HUES64 (cell line): Measurements from ENCODE around the gene KRTAP23-1.

Experiments
- H3K27ac ChIP-seq: 2 replicates; pipeline ENCODE4 v1.7.0; 2013; ENCODE audit warnings: low read depth, low read length, inconsistent platforms
- H3K27me3 ChIP-seq: 2 replicates; pipeline ENCODE4 v1.6.1; 2013; ENCODE audit warnings: mild to moderate bottlenecking, low read length; ENCODE audit not compliant: insufficient read depth
- H3K36me3 ChIP-seq: 2 replicates; pipeline ENCODE4 v1.6.1; 2013; ENCODE audit warnings: mild to moderate bottlenecking, low read length; ENCODE audit not compliant: insufficient read depth
- H3K4me1 ChIP-seq: 2 replicates; pipeline ENCODE4 v1.6.1; 2013; ENCODE audit warnings: mild to moderate bottlenecking, low read length, moderate library complexity; ENCODE audit not compliant: insufficient read depth
- H3K4me3 ChIP-seq: 2 replicates; pipeline ENCODE4 v1.5.1; 2013; ENCODE audit warnings: mild to moderate bottlenecking, low read length, moderate library complexity
- H3K9ac ChIP-seq: 2 replicates; pipeline ENCODE4 v1.6.1; 2013; ENCODE audit warnings: mild to moderate bottlenecking, low read depth, low read length
- H3K9me3 ChIP-seq: 2 replicates; pipeline ENCODE4 v1.6.1; 2013; ENCODE audit warnings: low read depth, low read length; ENCODE audit not compliant: insufficient read depth
- WGBS: fragments of 150-250, 120-280 bp; methylation state at CpG from one replicate; pipeline ENCODE4 v1.1.7; 2013; ENCODE audit warnings: missing lambda C conversion rate; 5-methylcytosine and 5-hydroxymethylcytosine counted together

The KRTAP23-1 gene

DNA sequence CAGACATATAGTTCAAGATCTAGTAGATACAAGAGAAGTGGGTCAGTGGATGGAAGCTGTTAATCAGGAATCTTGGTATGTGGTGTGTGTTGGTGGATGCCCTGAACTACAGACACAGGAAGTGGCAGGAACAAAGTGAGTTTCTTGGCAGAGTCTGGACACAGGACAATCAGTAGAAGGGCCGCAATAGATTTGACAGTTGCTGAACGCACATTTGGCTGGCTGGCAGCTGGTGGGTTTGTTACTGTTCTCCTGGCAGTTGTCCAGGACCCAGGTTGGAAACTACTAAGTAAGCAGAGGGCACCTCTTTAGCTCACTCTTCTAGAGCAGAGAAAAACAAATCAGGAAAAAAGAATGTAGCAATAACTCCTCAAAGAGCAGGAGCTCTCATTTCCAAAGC, 41.5 kb downstream of the KRTAP23-1 start:
- 99% methylated on average over 2 of the region's 2 CpGs for WGBS
- H3K9me3 ChIP-seq, result no peaks in the 10 kb centered on the region
- H3K4me1 ChIP-seq, result no peaks in the 10 kb centered on the region
- H3K36me3 ChIP-seq, result no peaks in the 10 kb centered on the region
- H3K4me3 ChIP-seq, result no peak overlapping the region
- no peak overlapping the region for H3K27ac ChIP-seq
- no peak overlapping the region for H3K9ac ChIP-seq
- H3K27me3 ChIP-seq, result no peaks in the 10 kb centered on the region

DNA sequence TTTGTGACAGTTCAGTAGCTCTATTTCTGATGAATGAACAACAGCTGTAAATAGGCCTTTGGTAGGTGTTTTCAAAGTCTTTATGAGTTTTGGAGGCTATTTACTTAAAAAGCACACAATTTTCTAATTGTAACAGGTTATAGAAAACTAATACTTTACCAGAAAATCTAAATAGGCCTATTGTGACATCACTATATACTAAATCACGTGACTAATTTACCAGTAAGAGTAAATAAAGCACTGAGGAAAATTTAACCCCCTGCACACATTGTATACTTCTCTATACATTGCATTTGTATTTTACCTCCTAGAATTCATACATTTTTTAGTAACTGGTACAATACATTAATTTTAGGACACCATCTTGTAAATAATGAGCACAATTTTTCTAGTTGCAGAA, 43.3 kb downstream of the KRTAP23-1 start:
- no peaks in the 10 kb centered on the region for H3K36me3 ChIP-seq
- H3K4me1 ChIP-seq, result no peaks in the 10 kb centered on the region
- no peaks in the 10 kb centered on the region for H3K9me3 ChIP-seq
- no peak overlapping the region for H3K27ac ChIP-seq
- H3K4me3 ChIP-seq, result no peak overlapping the region
- no peaks in the 10 kb centered on the region for H3K27me3 ChIP-seq
- no peak overlapping the region for H3K9ac ChIP-seq
- WGBS, result 100% methylated on average over 1 of the region's 1 CpG
